SK-N-MC (cell line): ENCODE data around the gene BMP10.

Experiments
- EZH2 ChIP-seq: fragments of 200-600 bp; sonication (generic); IDR thresholded peaks from one replicate; pipeline ENCODE4 v1.6.1; 2017; ENCODE audit warnings: antibody characterized with exemption
- POLR2AphosphoS5 ChIP-seq: IDR thresholded peaks from 2 replicates; pipeline ENCODE4 v1.6.1; 2012; ENCODE audit warnings: mild to moderate bottlenecking, low read depth, low read length, borderline replicate concordance

GRCh38 chr2:68885074-68885810 is 14.0 kb upstream of the BMP10 start:
- TF ChIP-seq POLR2AphosphoS5: no peak
- no peak for TF ChIP-seq EZH2
